ENCODE results near the gene RHEX.

Gene RHEX

DNA sequence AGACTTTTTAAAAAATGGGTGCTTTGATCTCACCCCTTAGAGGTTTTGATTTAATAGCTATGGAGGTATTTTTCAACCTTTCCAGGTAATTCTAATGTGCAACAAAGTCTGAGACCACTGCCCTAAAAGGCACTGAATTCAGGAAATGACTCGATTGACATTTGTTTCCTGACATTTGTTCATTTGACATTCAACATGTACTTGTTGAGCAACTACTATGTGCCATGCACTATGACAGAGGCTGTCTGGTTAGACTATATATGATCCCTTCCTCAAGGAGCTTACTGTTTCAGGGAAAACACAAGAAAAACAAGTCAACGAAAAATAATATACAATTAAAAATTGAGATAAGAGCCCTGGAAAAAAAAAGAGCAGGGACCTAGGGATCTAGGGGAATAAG, 89.8 kb downstream of the RHEX start:
- POLR2A ChIA-PET: no interaction called here
- no peak for DNase-seq (ENCODE audit: extremely low spot score)
- TF ChIP-seq, protein P1, sequence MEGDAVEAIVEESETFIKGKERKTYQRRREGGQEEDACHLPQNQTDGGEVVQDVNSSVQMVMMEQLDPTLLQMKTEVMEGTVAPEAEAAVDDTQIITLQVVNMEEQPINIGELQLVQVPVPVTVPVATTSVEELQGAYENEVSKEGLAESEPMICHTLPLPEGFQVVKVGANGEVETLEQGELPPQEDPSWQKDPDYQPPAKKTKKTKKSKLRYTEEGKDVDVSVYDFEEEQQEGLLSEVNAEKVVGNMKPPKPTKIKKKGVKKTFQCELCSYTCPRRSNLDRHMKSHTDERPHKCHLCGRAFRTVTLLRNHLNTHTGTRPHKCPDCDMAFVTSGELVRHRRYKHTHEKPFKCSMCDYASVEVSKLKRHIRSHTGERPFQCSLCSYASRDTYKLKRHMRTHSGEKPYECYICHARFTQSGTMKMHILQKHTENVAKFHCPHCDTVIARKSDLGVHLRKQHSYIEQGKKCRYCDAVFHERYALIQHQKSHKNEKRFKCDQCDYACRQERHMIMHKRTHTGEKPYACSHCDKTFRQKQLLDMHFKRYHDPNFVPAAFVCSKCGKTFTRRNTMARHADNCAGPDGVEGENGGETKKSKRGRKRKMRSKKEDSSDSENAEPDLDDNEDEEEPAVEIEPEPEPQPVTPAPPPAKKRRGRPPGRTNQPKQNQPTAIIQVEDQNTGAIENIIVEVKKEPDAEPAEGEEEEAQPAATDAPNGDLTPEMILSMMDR (IDR thresholded peaks at IDR 0.05; ENCODE audit: control extremely low read depth, extremely low read depth, low read depth, missing control alignments): no peak
- CTCF ChIA-PET: no interaction called here

DNA sequence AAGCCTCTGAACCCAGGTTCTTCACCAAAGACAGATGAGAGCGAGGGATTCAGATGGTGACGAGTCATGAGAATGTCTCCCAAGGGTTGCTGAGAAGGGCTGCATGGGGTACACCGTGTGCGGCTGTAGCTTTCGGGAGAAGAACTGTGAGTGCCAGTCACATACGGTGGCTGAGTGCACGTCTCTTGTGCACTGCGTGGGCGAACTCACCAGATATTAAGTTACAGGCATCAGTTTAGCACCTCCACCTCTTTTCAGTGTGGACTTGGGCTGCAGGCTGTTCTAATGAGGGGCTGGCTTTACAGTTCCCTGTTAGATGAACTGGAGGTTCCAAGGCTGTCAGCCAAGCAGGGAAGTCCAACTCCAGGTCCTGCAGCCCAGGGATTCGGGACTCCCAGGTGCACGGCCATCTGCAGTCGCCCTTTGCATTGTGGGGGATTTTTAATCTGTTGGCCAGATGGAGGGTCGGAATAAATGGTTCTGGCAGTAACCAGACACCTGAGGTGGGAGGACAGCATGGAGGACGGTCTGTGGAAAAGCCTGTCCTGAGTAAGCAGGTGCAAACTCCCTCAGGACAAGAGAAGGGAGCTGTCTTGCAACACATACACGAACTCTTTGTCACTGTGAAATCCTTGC, 90.7 kb downstream of the RHEX start:
- CTCF ChIA-PET: no interaction called here
- TF ChIP-seq, protein P1 (IDR thresholded peaks at IDR 0.05; ENCODE audit: control extremely low read depth, extremely low read depth, low read depth, missing control alignments): no peak
- no peak for DNase-seq (ENCODE audit: extremely low spot score)

DNA sequence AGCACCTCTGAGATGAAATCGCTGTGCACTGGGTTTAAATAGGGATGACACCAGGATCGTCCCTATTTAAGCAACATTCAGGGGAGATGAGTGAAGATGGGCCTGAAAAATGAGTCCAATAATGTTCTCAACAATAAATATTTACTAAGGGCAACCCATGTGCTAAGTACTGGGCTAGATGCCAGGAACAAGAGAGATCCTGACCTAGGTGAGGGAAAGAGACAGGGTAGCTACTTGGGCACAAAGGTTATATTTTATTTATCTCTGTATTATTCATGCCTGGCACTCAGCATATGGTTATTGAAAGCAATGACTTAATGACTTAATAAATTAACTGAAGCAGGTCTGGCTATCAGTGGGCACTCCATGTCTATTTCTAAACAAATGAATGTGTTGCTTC, 91.6 kb downstream of the RHEX start:
- POLR2A ChIA-PET: no interaction called here
- CTCF ChIA-PET: no interaction called here
- TF ChIP-seq, protein P1 (IDR thresholded peaks at IDR 0.05; ENCODE audit: control extremely low read depth, extremely low read depth, low read depth, missing control alignments): no peak
- no peak for DNase-seq (ENCODE audit: extremely low spot score)

More for the DNA sequence above, 90.7 kb downstream of the RHEX start:
- POLR2A ChIA-PET: no interaction called here

DNA sequence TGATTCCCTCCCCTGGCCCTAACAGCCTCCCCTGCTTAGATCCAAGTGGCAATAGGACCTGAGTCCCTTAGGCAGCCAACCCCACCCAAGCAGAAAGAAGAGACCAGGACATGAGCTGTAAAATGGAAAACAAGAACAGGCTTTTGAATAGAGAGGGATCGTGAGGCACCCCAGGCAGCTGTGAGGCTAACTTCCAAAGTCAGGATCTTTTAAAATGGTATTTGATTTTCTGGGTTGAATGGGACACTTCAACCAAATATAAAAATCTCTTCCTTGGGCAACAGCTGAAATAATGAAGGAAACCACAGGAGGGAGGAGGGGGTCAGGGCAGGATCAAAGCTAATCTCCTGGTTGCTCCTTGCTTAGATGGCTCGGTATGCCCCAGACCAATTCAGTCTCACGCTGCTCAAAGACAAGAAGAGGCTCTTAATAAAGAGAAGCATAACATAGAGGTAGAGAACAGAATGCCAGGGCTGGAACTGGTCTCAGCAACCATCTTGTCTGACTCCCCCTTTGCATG, 92.9 kb downstream of the RHEX start:
- DNase-seq (ENCODE audit: extremely low spot score): no peak
- CTCF ChIA-PET: interaction anchor here (1.7 kb wide), 1 partner anchor 15 kb away, joined by 5 read pairs; no protein-coding TSS in a partner anchor
- POLR2A ChIA-PET: no interaction called here
- TF ChIP-seq, protein P1 (IDR thresholded peaks at IDR 0.05; ENCODE audit: control extremely low read depth, extremely low read depth, low read depth, missing control alignments): no peak
